Measurements from ENCODE around the gene CFAP119.

Gene CFAP119

GRCh38 chr16:30760577-30761426 lies 1.1 kb downstream of the CFAP119 start:
- FAIRE-seq = no peak

- no peak for FAIRE-seq
These were observed 1.8 kb downstream of the CFAP119 start for GRCh38 chr16:30760001-30760559.

GRCh38 chr16:30758988-30759491 lies 2.8 kb downstream of the CFAP119 start:
- FAIRE-seq = no peak

GRCh38 chr16:30757316-30757715 lies 4.5 kb downstream of the CFAP119 start:
- FAIRE-seq = no peak

GRCh38 chr16:30756781-30757100 lies 5.1 kb downstream of the CFAP119 start:
- FAIRE-seq = no peak

- FAIRE-seq = no peak
These were observed 5.7 kb downstream of the CFAP119 start for GRCh38 chr16:30755955-30756780.

GRCh38 chr16:30753596-30753995 lies 8.3 kb downstream of the CFAP119 start:
- no peak for FAIRE-seq

GRCh38 chr16:30750876-30751465 lies 10.9 kb downstream of the CFAP119 start:
- no peak for FAIRE-seq

- no peak for FAIRE-seq
These were observed 11.7 kb downstream of the CFAP119 start for GRCh38 chr16:30750201-30750600.

- FAIRE-seq = no peak
These were observed 13.0 kb downstream of the CFAP119 start for GRCh38 chr16:30748634-30749445.

GRCh38 chr16:30747799-30748633 lies 13.8 kb downstream of the CFAP119 start, which contains the start of gene PHKG2:
PHKG2 (plus strand) TSS chr16:30748425; CDS start chr16:30748821, 396 bp downstream.
- peak; percentile 74 for FAIRE-seq

GRCh38 chr16:30747331-30747730 lies 14.5 kb downstream of the CFAP119 start:
- FAIRE-seq = no peak

GRCh38 chr16:30746638-30747175 lies 15.2 kb downstream of the CFAP119 start:
- no peak for FAIRE-seq

GRCh38 chr16:30745082-30745481 lies 16.8 kb downstream of the CFAP119 start:
- FAIRE-seq = no peak

- no peak for FAIRE-seq
These were observed 17.7 kb downstream of the CFAP119 start for GRCh38 chr16:30744183-30744582.

GRCh38 chr16:30743716-30744115 lies 18.1 kb downstream of the CFAP119 start:
- no peak for FAIRE-seq

- no peak for FAIRE-seq
These were observed 20.4 kb downstream of the CFAP119 start for GRCh38 chr16:30741461-30741914.

GRCh38 chr16:30740364-30741251 lies 21.3 kb downstream of the CFAP119 start:
- no peak for FAIRE-seq
